OCI-LY7 (cell line): ENCODE data around the gene RETNLB. TPM values are rescaled to one million over a fixed set of nuclear protein-coding genes. Genes with fewer than 3 reads are reported as not detected.

Experiments used
- BruUV-seq: library from RNA; stranded (reverse); fragments of 400-500 nt; replicated peaks from 2 replicates; lab custom pipeline; 2021; lab: Mats Ljungman, UMichigan
- CTCF ChIA-PET: fragments of 300-600 bp; sonication (Branson Sonifier 250); formaldehyde crosslinking; loops from one replicate; lab custom pipeline; 2022; ENCODE audit warnings: antibody characterized with exemption; ENCODE audit not compliant: unreplicated experiment; lab: Charles Lee
- POLR2A ChIA-PET: fragments of 300-600 bp; sonication (Branson Sonifier 250); formaldehyde crosslinking; loops from one replicate; lab custom pipeline; 2022; ENCODE audit warnings: antibody characterized with exemption; lab: Charles Lee
- DNase-seq: peaks from one replicate; pipeline ENCODE4 v3.0.0-alpha.2; 2015; ENCODE audit warnings: low spot score
- H2AFZ ChIP-seq: fragments of 200-600 bp; sonication (generic), shearing (Covaris generic); 2 replicates; pipeline ENCODE4 v1.6.1; 2014; ENCODE audit warnings: mild to moderate bottlenecking, antibody characterized with exemption, low read length, moderate library complexity
- H3K27ac ChIP-seq: fragments of 200-600 bp; sonication (generic); 2 replicates; pipeline ENCODE4 v1.5.1; 2014; ENCODE audit warnings: mixed run types, low read depth, mild to moderate bottlenecking, moderate library complexity, low read length, inconsistent platforms; ENCODE audit not compliant: poor library complexity, severe bottlenecking
- H3K36me3 ChIP-seq: fragments of 200-600 bp; sonication (generic); 2 replicates; pipeline ENCODE4 v1.6.1; 2014; ENCODE audit warnings: mild to moderate bottlenecking, antibody characterized with exemption, low read length, moderate library complexity, mixed read lengths; ENCODE audit not compliant: insufficient read depth
- H3K4me1 ChIP-seq: fragments of 200-600 bp; sonication (generic); 2 replicates; pipeline ENCODE4 v1.5.1; 2014; ENCODE audit warnings: mild to moderate bottlenecking, low read length; ENCODE audit not compliant: insufficient read depth, poor library complexity, severe bottlenecking
- H3K4me2 ChIP-seq: fragments of 200-600 bp; sonication (generic); 2 replicates; pipeline ENCODE4 v1.6.1; 2014; ENCODE audit warnings: mild to moderate bottlenecking, low read length
- H3K4me3 ChIP-seq: fragments of 200-600 bp; sonication (generic); 2 replicates; pipeline ENCODE4 v1.5.1; 2014; ENCODE audit warnings: mild to moderate bottlenecking, low read depth, low read length; ENCODE audit not compliant: poor library complexity, severe bottlenecking
- H3K79me2 ChIP-seq: fragments of 200-600 bp; sonication (generic); 2 replicates; pipeline ENCODE4 v1.6.1; 2016; ENCODE audit warnings: low read depth, mild to moderate bottlenecking, low read length, moderate library complexity, mixed read lengths; ENCODE audit not compliant: insufficient read depth
- H3K9me2 ChIP-seq: fragments of 200-600 bp; sonication (generic); 2 replicates; pipeline ENCODE4 v1.6.1; 2016; ENCODE audit warnings: mild to moderate bottlenecking, low read length, mixed read lengths; ENCODE audit not compliant: insufficient read depth
- H3K9me3 ChIP-seq: fragments of 200-600 bp; sonication (generic); 2 replicates; pipeline ENCODE4 v1.6.1; 2014; ENCODE audit warnings: mild to moderate bottlenecking, mixed run types, low read length, mixed read lengths
- H4K20me1 ChIP-seq: fragments of 200-600 bp; sonication (generic); 2 replicates; pipeline ENCODE4 v1.6.1; 2014; ENCODE audit warnings: mild to moderate bottlenecking, antibody characterized with exemption, low read length, moderate library complexity, mixed read lengths; ENCODE audit not compliant: insufficient read depth
- CTCF ChIP-seq: fragments of 200-600 bp; sonication (generic); conservative IDR thresholded peaks from 2 replicates; pipeline ENCODE4 v1.5.1; 2014; ENCODE audit warnings: mild to moderate bottlenecking, antibody characterized with exemption, low read length, moderate library complexity, mixed read lengths
- EZH2phosphoT487 ChIP-seq: fragments of 200-600 bp; sonication (generic); IDR thresholded peaks from 2 replicates; pipeline ENCODE4 v1.6.1; 2018; ENCODE audit warnings: low read depth, borderline replicate concordance, mild to moderate bottlenecking, mixed run types, antibody characterized with exemption, low read length, moderate library complexity, mixed read lengths
- intact Hi-C: fragments of 100-400 bp; cut with micrococcal nuclease; formaldehyde crosslinking; loops from one replicate; pipeline ENCODE4 v1.10.0; 2022; ENCODE audit not compliant: unreplicated experiment
- total RNA-seq, 2 experiments: library from RNA; depleted of rRNA in 1 of 2; stranded (reverse); fragments of >200 nt in 1 of 2; shearing (Covaris generic) in 1 of 2; gene quantifications; 2 replicates each; pipeline ENCODE4 v1.2.3, GENCODE V29; 2014 to 2022

RETNLB gene
- total RNA-seq, 2 experiments from 2014 or later: not detected

- Histone ChIP-seq H3K4me2 (no peak overlapping the region), H3K4me1 (no peaks in the 10 kb centered on the region), H3K9me3 (no peaks in the 10 kb centered on the region), H2AFZ (no peak overlapping the region), H3K79me2 (no peaks in the 10 kb centered on the region), H3K9me2 (no peaks in the 10 kb centered on the region), H3K4me3 (no peak overlapping the region), H4K20me1 (no peaks in the 10 kb centered on the region), H3K27ac (no peak overlapping the region), H3K36me3 (no peaks in the 10 kb centered on the region)
- TF ChIP-seq CTCF (no peak), EZH2phosphoT487 (no peak)
- DNase-seq: no peak
- intact Hi-C loops: no loop called here
- CTCF ChIA-PET: no interaction called here
- POLR2A ChIA-PET: interaction anchor here (0.6 kb wide), 1 partner anchor 9 kb away, joined by 4 read pairs; no protein-coding TSS in a partner anchor
- BruUV-seq: no TSS peak
Measured at GRCh38 chr3:108804437-108804836, 47.2 kb upstream of the RETNLB start.

DNA sequence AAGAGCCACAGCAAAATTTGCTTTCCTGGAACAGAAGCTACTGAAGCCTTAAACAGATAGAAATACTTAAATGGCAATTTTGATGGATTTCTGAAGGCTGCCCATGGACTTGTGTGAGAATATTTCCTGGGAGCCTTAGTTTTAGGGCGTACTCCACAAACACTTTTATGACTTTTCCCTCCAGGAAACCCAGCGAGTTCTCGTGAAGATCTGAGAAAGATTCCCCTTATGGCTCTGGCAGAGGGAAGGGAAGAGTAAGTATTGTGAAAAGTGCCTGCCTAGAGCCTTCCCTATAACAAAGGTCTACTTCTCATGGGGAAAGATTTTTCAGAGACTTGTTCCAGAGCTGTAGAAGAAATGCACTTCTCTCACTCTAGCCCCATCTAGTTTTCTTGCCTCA is 34.3 kb upstream of the RETNLB start:
- H3K9me2 ChIP-seq: no peaks in the 10 kb centered on the region
- DNase-seq: no peak
- no peaks in the 10 kb centered on the region for H4K20me1 ChIP-seq
- intact Hi-C loops: no loop called here
- no peaks in the 10 kb centered on the region for H3K9me3 ChIP-seq
- ChIA-PET POLR2A (interaction anchor here (1.7 kb wide), 1 partner anchor 155 kb away, joined by 6 read pairs; no protein-coding TSS in a partner anchor), CTCF (no interaction called here)
- H3K79me2 ChIP-seq: no peaks in the 10 kb centered on the region
- no TSS peak for BruUV-seq
- H3K36me3 ChIP-seq: no peaks in the 10 kb centered on the region
- H3K27ac ChIP-seq: no peak overlapping the region
- H3K4me2 ChIP-seq: no peak overlapping the region
- no peaks in the 10 kb centered on the region for H3K4me1 ChIP-seq
- no peak overlapping the region for H2AFZ ChIP-seq
- TF ChIP-seq EZH2phosphoT487: no peak
- TF ChIP-seq CTCF: no peak
- no peak overlapping the region for H3K4me3 ChIP-seq

GRCh38 chr3:108780235-108780634 is 23.0 kb upstream of the RETNLB start:
- Histone ChIP-seq H3K36me3 (no peaks in the 10 kb centered on the region), H3K4me2 (no peak overlapping the region), H3K79me2 (no peaks in the 10 kb centered on the region), H4K20me1 (no peaks in the 10 kb centered on the region), H3K27ac (no peak overlapping the region), H3K9me2 (no peaks in the 10 kb centered on the region), H3K4me1 (no peaks in the 10 kb centered on the region), H2AFZ (no peak overlapping the region), H3K9me3 (no peaks in the 10 kb centered on the region), H3K4me3 (no peak overlapping the region)
- ChIA-PET CTCF (no interaction called here), POLR2A (no interaction called here)
- intact Hi-C loops: no loop called here
- DNase-seq: no peak
- TF ChIP-seq EZH2phosphoT487 (no peak), CTCF (no peak)
- BruUV-seq: no TSS peak
